LNCAP (cell line): ENCODE measurements around the gene DDX1.

Experiments
- CTCF ChIP-seq: fragments of 450-650 bp; IDR thresholded peaks from 2 replicates; pipeline ENCODE4 v1.5.1; 2017; ENCODE audit warnings: mild to moderate bottlenecking

Gene DDX1

GRCh38 chr2:15626126-15626525 lies 34.5 kb downstream of the DDX1 start:
- no peak for TF ChIP-seq CTCF

- TF ChIP-seq CTCF, result no peak
These were observed 35.3 kb downstream of the DDX1 start for GRCh38 chr2:15626967-15627366.

GRCh38 chr2:15627817-15628684 lies 36.4 kb downstream of the DDX1 start:
- TF ChIP-seq CTCF, result no peak

- TF ChIP-seq CTCF, result no peak
These were observed 37.5 kb downstream of the DDX1 start for GRCh38 chr2:15628899-15629855.

- no peak for TF ChIP-seq CTCF
These were observed 38.7 kb downstream of the DDX1 start for GRCh38 chr2:15630121-15630977.

- TF ChIP-seq CTCF, result no peak
These were observed 39.5 kb downstream of the DDX1 start for GRCh38 chr2:15630978-15631719.
